ENCODE data around the gene MCOLN1. TPM values are rescaled to one million over a fixed set of nuclear protein-coding genes. Genes with fewer than 3 reads are reported as not detected.
A peak's percentile ranks its signal among the peaks of the same experiment; 100 is the strongest.

The MCOLN1 gene
- total and polyA plus RNA-seq, 9 of the 15 experiments (the other 6 are each of a cell fraction or from before 2014, with no cell fraction given): 0.25 to 15.4 (median 7.1) TPM

DNA sequence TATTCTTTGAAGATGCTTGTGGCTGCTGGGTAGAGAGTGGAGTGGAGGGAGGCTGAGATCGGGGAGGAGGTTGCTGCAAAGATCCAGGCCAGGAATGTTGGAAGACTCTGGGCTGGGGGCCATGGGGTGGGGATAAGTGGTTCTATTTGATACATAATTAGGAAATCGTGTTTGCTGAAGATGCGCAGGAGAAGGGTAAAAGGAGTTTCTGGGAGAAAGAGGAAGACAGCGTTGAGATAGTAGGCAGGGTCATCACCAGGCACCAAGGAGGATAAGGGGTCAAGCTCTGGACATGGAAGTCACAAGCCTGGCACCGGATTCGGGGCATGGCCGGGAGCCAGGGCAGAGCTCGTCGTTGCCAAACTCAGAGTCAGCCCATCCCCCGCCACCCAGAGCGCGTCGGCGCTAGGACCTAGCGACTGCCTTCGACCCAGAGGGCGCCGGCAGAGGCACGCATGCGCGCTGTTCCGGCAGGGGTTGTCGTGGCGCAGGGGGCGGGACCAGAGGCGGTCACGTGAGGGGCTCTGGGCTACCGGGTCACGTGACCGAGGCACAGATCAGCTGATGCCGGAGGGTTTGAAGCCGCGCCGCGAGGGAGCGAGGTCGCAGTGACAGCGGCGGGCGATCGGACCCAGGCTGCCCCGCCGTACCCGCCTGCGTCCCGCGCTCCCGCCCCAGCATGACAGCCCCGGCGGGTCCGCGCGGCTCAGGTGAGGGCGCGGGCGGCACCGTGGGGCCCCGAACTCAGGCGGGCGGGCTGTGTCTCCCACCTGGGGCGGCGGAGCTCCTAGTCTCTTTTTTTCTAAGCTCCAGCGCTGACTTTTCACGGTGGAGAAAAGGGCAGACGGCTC lies at the start of gene MCOLN1 (continued):
- TF ChIP-seq RAD21 (CRISPR knock-in tag; conservative IDR thresholded peaks at IDR 0.05 in 1 of 2, IDR thresholded peaks at IDR 0.05 in 1 of 2) (peak; percentile 23 to 26; a peak in 2 of 4 replicates), ARNT (IDR thresholded peaks at IDR 0.05) (no peak), CXXC5 (CRISPR knock-in tag; IDR thresholded peaks at IDR 0.05) (peak; percentile 82), NR2C1 (IDR thresholded peaks at IDR 0.05) (peak; percentile 71; the same call in 1 of the 2 replicates), NR2C1 (tag; IDR thresholded peaks at IDR 0.05) (peak; percentile 59; the same call in 1 of the 2 replicates), CHD4 (IDR thresholded peaks at IDR 0.05; ENCODE audit: insufficient read depth, insufficient replicate concordance, low read depth, low read length, poor library complexity, severe bottlenecking) (no peak), ZNF707 (CRISPR knock-in tag; conservative IDR thresholded peaks at IDR 0.05) (no peak), FOXK2 (conservative IDR thresholded peaks at IDR 0.05 in 1 of 2, IDR thresholded peaks at IDR 0.05 in 1 of 2; ENCODE audit: low read depth in 2 of 2) (peak; percentile 77 to 93), ZNF140 (CRISPR knock-in tag; IDR thresholded peaks at IDR 0.05) (no peak)
- TF ChIP-seq, protein P1, sequence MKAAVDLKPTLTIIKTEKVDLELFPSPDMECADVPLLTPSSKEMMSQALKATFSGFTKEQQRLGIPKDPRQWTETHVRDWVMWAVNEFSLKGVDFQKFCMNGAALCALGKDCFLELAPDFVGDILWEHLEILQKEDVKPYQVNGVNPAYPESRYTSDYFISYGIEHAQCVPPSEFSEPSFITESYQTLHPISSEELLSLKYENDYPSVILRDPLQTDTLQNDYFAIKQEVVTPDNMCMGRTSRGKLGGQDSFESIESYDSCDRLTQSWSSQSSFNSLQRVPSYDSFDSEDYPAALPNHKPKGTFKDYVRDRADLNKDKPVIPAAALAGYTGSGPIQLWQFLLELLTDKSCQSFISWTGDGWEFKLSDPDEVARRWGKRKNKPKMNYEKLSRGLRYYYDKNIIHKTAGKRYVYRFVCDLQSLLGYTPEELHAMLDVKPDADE (conservative IDR thresholded peaks at IDR 0.05; ENCODE audit: control insufficient read depth, low read depth, low read length): peak; percentile 94
- TF ChIP-seq, protein P2, sequence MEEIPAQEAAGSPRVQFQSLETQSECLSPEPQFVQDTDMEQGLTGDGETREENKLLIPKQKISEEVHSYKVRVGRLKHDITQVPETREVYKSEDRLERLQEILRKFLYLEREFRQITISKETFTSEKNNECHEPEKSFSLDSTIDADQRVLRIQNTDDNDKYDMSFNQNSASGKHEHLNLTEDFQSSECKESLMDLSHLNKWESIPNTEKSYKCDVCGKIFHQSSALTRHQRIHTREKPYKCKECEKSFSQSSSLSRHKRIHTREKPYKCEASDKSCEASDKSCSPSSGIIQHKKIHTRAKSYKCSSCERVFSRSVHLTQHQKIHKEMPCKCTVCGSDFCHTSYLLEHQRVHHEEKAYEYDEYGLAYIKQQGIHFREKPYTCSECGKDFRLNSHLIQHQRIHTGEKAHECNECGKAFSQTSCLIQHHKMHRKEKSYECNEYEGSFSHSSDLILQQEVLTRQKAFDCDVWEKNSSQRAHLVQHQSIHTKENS (CRISPR knock-in tag; IDR thresholded peaks at IDR 0.05): no peak
- TF ChIP-seq, protein P3, sequence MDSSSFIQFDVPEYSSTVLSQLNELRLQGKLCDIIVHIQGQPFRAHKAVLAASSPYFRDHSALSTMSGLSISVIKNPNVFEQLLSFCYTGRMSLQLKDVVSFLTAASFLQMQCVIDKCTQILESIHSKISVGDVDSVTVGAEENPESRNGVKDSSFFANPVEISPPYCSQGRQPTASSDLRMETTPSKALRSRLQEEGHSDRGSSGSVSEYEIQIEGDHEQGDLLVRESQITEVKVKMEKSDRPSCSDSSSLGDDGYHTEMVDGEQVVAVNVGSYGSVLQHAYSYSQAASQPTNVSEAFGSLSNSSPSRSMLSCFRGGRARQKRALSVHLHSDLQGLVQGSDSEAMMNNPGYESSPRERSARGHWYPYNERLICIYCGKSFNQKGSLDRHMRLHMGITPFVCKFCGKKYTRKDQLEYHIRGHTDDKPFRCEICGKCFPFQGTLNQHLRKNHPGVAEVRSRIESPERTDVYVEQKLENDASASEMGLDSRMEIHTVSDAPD (CRISPR knock-in tag; IDR thresholded peaks at IDR 0.05): no peak
- TF ChIP-seq, protein P4, sequence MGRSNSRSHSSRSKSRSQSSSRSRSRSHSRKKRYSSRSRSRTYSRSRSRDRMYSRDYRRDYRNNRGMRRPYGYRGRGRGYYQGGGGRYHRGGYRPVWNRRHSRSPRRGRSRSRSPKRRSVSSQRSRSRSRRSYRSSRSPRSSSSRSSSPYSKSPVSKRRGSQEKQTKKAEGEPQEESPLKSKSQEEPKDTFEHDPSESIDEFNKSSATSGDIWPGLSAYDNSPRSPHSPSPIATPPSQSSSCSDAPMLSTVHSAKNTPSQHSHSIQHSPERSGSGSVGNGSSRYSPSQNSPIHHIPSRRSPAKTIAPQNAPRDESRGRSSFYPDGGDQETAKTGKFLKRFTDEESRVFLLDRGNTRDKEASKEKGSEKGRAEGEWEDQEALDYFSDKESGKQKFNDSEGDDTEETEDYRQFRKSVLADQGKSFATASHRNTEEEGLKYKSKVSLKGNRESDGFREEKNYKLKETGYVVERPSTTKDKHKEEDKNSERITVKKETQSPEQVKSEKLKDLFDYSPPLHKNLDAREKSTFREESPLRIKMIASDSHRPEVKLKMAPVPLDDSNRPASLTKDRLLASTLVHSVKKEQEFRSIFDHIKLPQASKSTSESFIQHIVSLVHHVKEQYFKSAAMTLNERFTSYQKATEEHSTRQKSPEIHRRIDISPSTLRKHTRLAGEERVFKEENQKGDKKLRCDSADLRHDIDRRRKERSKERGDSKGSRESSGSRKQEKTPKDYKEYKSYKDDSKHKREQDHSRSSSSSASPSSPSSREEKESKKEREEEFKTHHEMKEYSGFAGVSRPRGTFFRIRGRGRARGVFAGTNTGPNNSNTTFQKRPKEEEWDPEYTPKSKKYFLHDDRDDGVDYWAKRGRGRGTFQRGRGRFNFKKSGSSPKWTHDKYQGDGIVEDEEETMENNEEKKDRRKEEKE (IDR thresholded peaks at IDR 0.05; ENCODE audit: borderline replicate concordance in 1 of 2, control insufficient read depth in 1 of 2, low read depth in 2 of 2, low read length in 1 of 2): no peak
- TF ChIP-seq, protein P5, sequence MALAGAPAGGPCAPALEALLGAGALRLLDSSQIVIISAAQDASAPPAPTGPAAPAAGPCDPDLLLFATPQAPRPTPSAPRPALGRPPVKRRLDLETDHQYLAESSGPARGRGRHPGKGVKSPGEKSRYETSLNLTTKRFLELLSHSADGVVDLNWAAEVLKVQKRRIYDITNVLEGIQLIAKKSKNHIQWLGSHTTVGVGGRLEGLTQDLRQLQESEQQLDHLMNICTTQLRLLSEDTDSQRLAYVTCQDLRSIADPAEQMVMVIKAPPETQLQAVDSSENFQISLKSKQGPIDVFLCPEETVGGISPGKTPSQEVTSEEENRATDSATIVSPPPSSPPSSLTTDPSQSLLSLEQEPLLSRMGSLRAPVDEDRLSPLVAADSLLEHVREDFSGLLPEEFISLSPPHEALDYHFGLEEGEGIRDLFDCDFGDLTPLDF (CRISPR knock-in tag; IDR thresholded peaks at IDR 0.05): peak; percentile 65; the same call in 1 of the 2 replicates
- TF ChIP-seq, protein P6, sequence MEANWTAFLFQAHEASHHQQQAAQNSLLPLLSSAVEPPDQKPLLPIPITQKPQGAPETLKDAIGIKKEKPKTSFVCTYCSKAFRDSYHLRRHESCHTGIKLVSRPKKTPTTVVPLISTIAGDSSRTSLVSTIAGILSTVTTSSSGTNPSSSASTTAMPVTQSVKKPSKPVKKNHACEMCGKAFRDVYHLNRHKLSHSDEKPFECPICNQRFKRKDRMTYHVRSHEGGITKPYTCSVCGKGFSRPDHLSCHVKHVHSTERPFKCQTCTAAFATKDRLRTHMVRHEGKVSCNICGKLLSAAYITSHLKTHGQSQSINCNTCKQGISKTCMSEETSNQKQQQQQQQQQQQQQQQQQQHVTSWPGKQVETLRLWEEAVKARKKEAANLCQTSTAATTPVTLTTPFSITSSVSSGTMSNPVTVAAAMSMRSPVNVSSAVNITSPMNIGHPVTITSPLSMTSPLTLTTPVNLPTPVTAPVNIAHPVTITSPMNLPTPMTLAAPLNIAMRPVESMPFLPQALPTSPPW (CRISPR knock-in tag; IDR thresholded peaks at IDR 0.05): peak; percentile 63

Data from K562 (cell line).